GM19238 (cell line): ENCODE data around the gene RTP3.
"Not testable (repeated sequence)": the region's sequence is repeated elsewhere in the genome, so short reads cannot be mapped to it uniquely, and the experiment has no call there.

ENCODE experiments used
- DNase-seq: peaks from one replicate; pipeline ENCODE4 v3.0.0; 2011; ENCODE audit warnings: low spot score; ENCODE audit not compliant: insufficient read length

Gene RTP3

GRCh38 chr3:46545818-46546630, 48.2 kb downstream of the RTP3 start:
- no peak for DNase-seq

- DNase-seq = no peak
These were observed 49.2 kb downstream of the RTP3 start for GRCh38 chr3:46546896-46547440.

- DNase-seq = not testable (repeated sequence)
These were observed 50.8 kb downstream of the RTP3 start for GRCh38 chr3:46548611-46549010.

DNA sequence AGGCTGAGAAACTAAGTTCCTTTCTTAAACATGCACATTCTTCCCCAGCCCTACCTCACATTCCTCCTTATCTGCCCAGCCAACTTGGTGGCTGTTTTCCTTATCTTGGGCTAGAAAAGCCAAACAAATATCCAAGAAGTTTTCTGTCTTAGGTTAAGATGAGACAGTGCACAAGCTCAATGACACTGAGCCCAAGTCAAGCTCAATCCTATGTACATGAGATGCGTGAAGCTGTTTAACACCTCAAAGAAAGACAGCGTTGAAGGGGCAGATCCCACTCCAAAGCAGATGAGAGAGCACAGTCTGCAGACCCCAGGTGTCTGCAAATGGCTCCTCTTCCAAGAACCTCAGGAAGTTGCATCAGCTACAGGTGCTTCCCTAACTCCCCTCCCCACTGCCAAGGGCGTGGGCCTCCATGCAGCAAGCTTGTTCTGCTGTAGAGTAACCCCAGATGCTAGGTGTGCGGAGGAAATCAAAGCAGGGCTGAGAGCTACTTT, 51.7 kb downstream of the RTP3 start:
- DNase-seq = no peak

DNA sequence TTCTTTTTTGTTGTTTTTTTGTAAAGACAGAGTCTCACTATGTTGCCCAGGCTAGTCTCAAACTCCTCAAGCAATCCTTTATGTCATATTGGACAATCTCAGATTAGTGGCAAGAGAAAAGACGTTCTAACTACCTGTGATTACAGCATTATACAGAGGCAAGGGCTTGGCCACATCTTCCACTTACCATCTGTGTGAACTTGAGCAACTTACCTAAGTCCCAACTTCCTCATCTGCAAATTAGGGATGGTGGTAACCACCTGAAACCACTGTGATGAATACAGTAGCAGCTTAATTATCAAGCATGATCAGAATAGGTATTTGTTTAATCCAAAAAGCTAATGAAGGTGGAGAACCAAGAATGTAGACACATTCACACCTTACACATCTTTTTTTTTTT, 52.2 kb downstream of the RTP3 start:
- DNase-seq = no peak
